SK-N-SH treated with all-trans-retinoic acid at 6 μM for 48 hours (cell line): ENCODE results near the gene ERCC6.

ENCODE experiments used
- ATAC-seq: fragments of 200-7000 bp; cut with Tn5 transposase; 3 replicates; pipeline ENCODE4 v1.9.1; 2020; ENCODE audit warnings: mild to moderate bottlenecking, moderate library complexity
- BACH2 ChIP-seq: fragments of 250-450 bp; sonication (Bioruptor Pico); IDR thresholded peaks from 2 replicates; pipeline ENCODE4 v1.9.0; 2021; ENCODE audit warnings: mild to moderate bottlenecking, borderline replicate concordance
- GLIS3 ChIP-seq: fragments of 250-450 bp; sonication (Bioruptor Pico); IDR thresholded peaks from 2 replicates; pipeline ENCODE4 v1.5.0; 2020; ENCODE audit warnings: mild to moderate bottlenecking, moderate library complexity
- OSR1 ChIP-seq: fragments of 250-450 bp; sonication (Bioruptor Pico); IDR thresholded peaks from 2 replicates; pipeline ENCODE4 v1.8.0; 2022; ENCODE audit warnings: moderate library complexity, mild to moderate bottlenecking, inconsistent platforms
- PPARA ChIP-seq: fragments of 250-450 bp; sonication (Bioruptor Pico); IDR thresholded peaks from 2 replicates; pipeline ENCODE4 v1.5.0; 2020; ENCODE audit warnings: mild to moderate bottlenecking, borderline replicate concordance
- SNAI2 ChIP-seq: fragments of 250-450 bp; sonication (Bioruptor Pico); IDR thresholded peaks from 2 replicates; pipeline ENCODE4 v1.5.0; 2020; ENCODE audit warnings: mild to moderate bottlenecking, moderate library complexity
- TOX ChIP-seq: fragments of 250-450 bp; sonication (Bioruptor Pico); IDR thresholded peaks from 2 replicates; pipeline ENCODE4 v1.8.0; 2021; ENCODE audit warnings: mild to moderate bottlenecking, moderate library complexity, borderline replicate concordance
- ZC3H10 ChIP-seq: fragments of 250-450 bp; sonication (Bioruptor Pico); IDR thresholded peaks from 2 replicates; pipeline ENCODE4 v1.5.1; 2021; ENCODE audit warnings: mild to moderate bottlenecking, moderate library complexity
- ZFP3 ChIP-seq: fragments of 250-450 bp; sonication (Bioruptor Pico); IDR thresholded peaks from 2 replicates; pipeline ENCODE4 v1.5.0; 2020; ENCODE audit warnings: mild to moderate bottlenecking, moderate library complexity
- ZFP30 ChIP-seq: fragments of 450-650 bp; formaldehyde crosslinking; IDR thresholded peaks from 2 replicates; pipeline ENCODE4 v1.5.0; 2022; ENCODE audit warnings: mild to moderate bottlenecking, moderate library complexity
- ZNF70 ChIP-seq: fragments of 450-650 bp; formaldehyde crosslinking; IDR thresholded peaks from 2 replicates; pipeline ENCODE4 v1.5.0; 2020; ENCODE audit warnings: mild to moderate bottlenecking, moderate library complexity
- ZNF8 ChIP-seq: fragments of 450-650 bp; formaldehyde crosslinking; IDR thresholded peaks from 2 replicates; pipeline ENCODE4 v1.5.0; 2020; ENCODE audit warnings: mild to moderate bottlenecking, moderate library complexity
- TF ChIP-seq, protein P1 (sequence below): fragments of 250-450 bp; sonication (Bioruptor Pico); IDR thresholded peaks from 2 replicates; pipeline ENCODE4 v1.5.1; 2021; ENCODE audit warnings: mild to moderate bottlenecking, moderate library complexity

ERCC6 gene

DNA sequence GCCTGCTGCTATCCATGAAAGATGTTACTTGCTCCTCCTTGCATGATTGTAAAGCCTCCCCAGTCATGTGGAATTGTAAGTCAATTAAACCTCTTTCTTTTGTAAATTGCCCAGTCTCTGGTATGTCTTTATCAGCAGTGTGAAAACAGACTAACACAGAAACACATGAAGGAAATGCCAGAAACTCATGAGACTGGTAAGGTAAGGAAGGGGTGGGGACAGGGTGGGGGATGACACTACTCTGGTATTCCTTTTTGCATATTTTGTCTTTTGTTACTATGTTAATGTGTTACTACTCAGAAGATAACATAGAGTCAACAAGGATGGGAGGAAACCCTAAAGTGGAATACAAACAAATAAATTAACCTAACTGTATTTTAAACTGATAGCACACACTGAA is 73.2 kb downstream of the ERCC6 start:
- ATAC-seq = no peak
- TF ChIP-seq ZFP3 (CRISPR knock-in tag) (no peak), ZC3H10 (no peak), ZNF70 (CRISPR knock-in tag) (no peak), PPARA (CRISPR knock-in tag) (no peak), BACH2 (CRISPR knock-in tag) (no peak), ZFP30 (CRISPR knock-in tag) (no peak), SNAI2 (CRISPR knock-in tag) (no peak), OSR1 (no peak), GLIS3 (no peak), ZNF8 (CRISPR knock-in tag) (no peak), TOX (CRISPR knock-in tag) (no peak)
- TF ChIP-seq, protein P1, sequence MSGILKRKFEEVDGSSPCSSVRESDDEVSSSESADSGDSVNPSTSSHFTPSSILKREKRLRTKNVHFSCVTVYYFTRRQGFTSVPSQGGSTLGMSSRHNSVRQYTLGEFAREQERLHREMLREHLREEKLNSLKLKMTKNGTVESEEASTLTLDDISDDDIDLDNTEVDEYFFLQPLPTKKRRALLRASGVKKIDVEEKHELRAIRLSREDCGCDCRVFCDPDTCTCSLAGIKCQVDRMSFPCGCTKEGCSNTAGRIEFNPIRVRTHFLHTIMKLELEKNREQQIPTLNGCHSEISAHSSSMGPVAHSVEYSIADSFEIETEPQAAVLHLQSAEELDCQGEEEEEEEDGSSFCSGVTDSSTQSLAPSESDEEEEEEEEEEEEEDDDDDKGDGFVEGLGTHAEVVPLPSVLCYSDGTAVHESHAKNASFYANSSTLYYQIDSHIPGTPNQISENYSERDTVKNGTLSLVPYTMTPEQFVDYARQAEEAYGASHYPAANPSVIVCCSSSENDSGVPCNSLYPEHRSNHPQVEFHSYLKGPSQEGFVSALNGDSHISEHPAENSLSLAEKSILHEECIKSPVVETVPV (CRISPR knock-in tag) = no peak
